ENCODE data around the gene CCN2.

The CCN2 gene

GRCh38 chr6:131960371-131961133 is 9.4 kb upstream of the CCN2 start:
- Histone ChIP-seq H3K9me3 (ENCODE audit: control insufficient read depth in 1 of 2, low read length in 2 of 2) (no peaks in the 10 kb centered on the region), H3K27me3 (ENCODE audit: low read depth, low read length) (no peaks in the 10 kb centered on the region), H3K4me3 (ENCODE audit: low read depth in 1 of 2, low read length in 2 of 2) (no peak overlapping the region), H3K4me1 (ENCODE audit: control insufficient read depth in 1 of 2, insufficient read depth in 2 of 2, low read length in 2 of 2) (peaks cover 0 to 7% of the 10 kb centered on the region in 2 donors), H3K36me3 (ENCODE audit: control insufficient read depth in 1 of 2, insufficient read depth in 2 of 2, low read length in 2 of 2) (no peaks in the 10 kb centered on the region), H3K27ac (ENCODE audit: low read length) (no peak overlapping the region)

GRCh38 chr6:131958542-131959470 is 7.6 kb upstream of the CCN2 start:
- peaks cover 0 to 12% of the 10 kb centered on the region in 2 donors for H3K4me1 ChIP-seq (ENCODE audit: control insufficient read depth in 1 of 2, insufficient read depth in 2 of 2, low read length in 2 of 2)
- no peaks in the 10 kb centered on the region for H3K36me3 ChIP-seq (ENCODE audit: control insufficient read depth in 1 of 2, insufficient read depth in 2 of 2, low read length in 2 of 2)
- H3K4me3 ChIP-seq (ENCODE audit: low read depth in 1 of 2, low read length in 2 of 2), result no peak overlapping the region
- no peaks in the 10 kb centered on the region for H3K27me3 ChIP-seq (ENCODE audit: low read depth, low read length)
- H3K9me3 ChIP-seq (ENCODE audit: control insufficient read depth in 1 of 2, low read length in 2 of 2), result no peaks in the 10 kb centered on the region
- H3K27ac ChIP-seq (ENCODE audit: low read length), result no peak overlapping the region

- peaks cover 0 to 12% of the 10 kb centered on the region in 2 donors for H3K4me1 ChIP-seq (ENCODE audit: control insufficient read depth in 1 of 2, insufficient read depth in 2 of 2, low read length in 2 of 2)
- H3K9me3 ChIP-seq (ENCODE audit: control insufficient read depth in 1 of 2, low read length in 2 of 2), result no peaks in the 10 kb centered on the region
- no peaks in the 10 kb centered on the region for H3K36me3 ChIP-seq (ENCODE audit: control insufficient read depth in 1 of 2, insufficient read depth in 2 of 2, low read length in 2 of 2)
- no peak overlapping the region for H3K27ac ChIP-seq (ENCODE audit: low read length)
- H3K4me3 ChIP-seq (ENCODE audit: low read depth in 1 of 2, low read length in 2 of 2), result no peak overlapping the region
- no peaks in the 10 kb centered on the region for H3K27me3 ChIP-seq (ENCODE audit: low read depth, low read length)
These were observed 6.9 kb upstream of the CCN2 start for GRCh38 chr6:131958095-131958494.

- H3K4me1 ChIP-seq (ENCODE audit: control insufficient read depth in 1 of 2, insufficient read depth in 2 of 2, low read length in 2 of 2), result peaks cover 6 to 12% of the 10 kb centered on the region in 2 donors
- no peaks in the 10 kb centered on the region for H3K27me3 ChIP-seq (ENCODE audit: low read depth, low read length)
- no peaks in the 10 kb centered on the region for H3K9me3 ChIP-seq (ENCODE audit: control insufficient read depth in 1 of 2, low read length in 2 of 2)
- H3K36me3 ChIP-seq (ENCODE audit: control insufficient read depth in 1 of 2, insufficient read depth in 2 of 2, low read length in 2 of 2), result no peaks in the 10 kb centered on the region
- no peak overlapping the region for H3K27ac ChIP-seq (ENCODE audit: low read length)
- no peak overlapping the region for H3K4me3 ChIP-seq (ENCODE audit: low read depth in 1 of 2, low read length in 2 of 2)
These were observed 4.7 kb upstream of the CCN2 start for GRCh38 chr6:131955876-131956275.

- Histone ChIP-seq H3K27me3 (ENCODE audit: low read depth, low read length) (no peaks in the 10 kb centered on the region), H3K4me3 (ENCODE audit: low read depth in 1 of 2, low read length in 2 of 2) (peak overlapping the region in 1 of 2 donors; percentile 23), H3K27ac (ENCODE audit: low read length) (peak overlapping the region; percentile 34), H3K4me1 (ENCODE audit: control insufficient read depth in 1 of 2, insufficient read depth in 2 of 2, low read length in 2 of 2) (peaks cover 5 to 6% of the 10 kb centered on the region in 2 donors), H3K36me3 (ENCODE audit: control insufficient read depth in 1 of 2, insufficient read depth in 2 of 2, low read length in 2 of 2) (peaks cover 0 to under 1% of the 10 kb centered on the region in 2 donors), H3K9me3 (ENCODE audit: control insufficient read depth in 1 of 2, low read length in 2 of 2) (no peaks in the 10 kb centered on the region)
These were observed 4.0 kb upstream of the CCN2 start for GRCh38 chr6:131955192-131955591.

- H3K27ac ChIP-seq (ENCODE audit: low read length), result peak overlapping the region; percentile 34
- peak overlapping the region; percentile 2 to 23 for H3K4me3 ChIP-seq (ENCODE audit: low read depth in 1 of 2, low read length in 2 of 2)
These were observed 3.6 kb upstream of the CCN2 start for GRCh38 chr6:131954775-131955107.

GRCh38 chr6:131954059-131954774 is 3.0 kb upstream of the CCN2 start:
- Histone ChIP-seq H3K36me3 (ENCODE audit: control insufficient read depth in 1 of 2, insufficient read depth in 2 of 2, low read length in 2 of 2) (peaks cover 0 to 10% of the 10 kb centered on the region in 2 donors), H3K27ac (ENCODE audit: low read length) (peak overlapping the region; percentile 34), H3K27me3 (ENCODE audit: low read depth, low read length) (no peaks in the 10 kb centered on the region), H3K9me3 (ENCODE audit: control insufficient read depth in 1 of 2, low read length in 2 of 2) (no peaks in the 10 kb centered on the region), H3K4me1 (ENCODE audit: control insufficient read depth in 1 of 2, insufficient read depth in 2 of 2, low read length in 2 of 2) (peaks cover 5 to 6% of the 10 kb centered on the region in 2 donors), H3K4me3 (ENCODE audit: low read depth in 1 of 2, low read length in 2 of 2) (peak overlapping the region in 1 of 2 donors; percentile 2)

More at GRCh38 chr6:131954775-131955107, 3.6 kb upstream of the CCN2 start:
- Histone ChIP-seq H3K27me3 (ENCODE audit: low read depth, low read length) (no peaks in the 10 kb centered on the region), H3K4me1 (ENCODE audit: control insufficient read depth in 1 of 2, insufficient read depth in 2 of 2, low read length in 2 of 2) (peaks cover 5 to 6% of the 10 kb centered on the region in 2 donors), H3K36me3 (ENCODE audit: control insufficient read depth in 1 of 2, insufficient read depth in 2 of 2, low read length in 2 of 2) (peaks cover 0 to 5% of the 10 kb centered on the region in 2 donors), H3K9me3 (ENCODE audit: control insufficient read depth in 1 of 2, low read length in 2 of 2) (no peaks in the 10 kb centered on the region)

GRCh38 chr6:131952886-131953509 is 1.8 kb upstream of the CCN2 start:
- H3K36me3 ChIP-seq (ENCODE audit: control insufficient read depth in 1 of 2, insufficient read depth in 2 of 2, low read length in 2 of 2), result peaks cover 0 to 16% of the 10 kb centered on the region in 2 donors
- H3K4me1 ChIP-seq (ENCODE audit: control insufficient read depth in 1 of 2, insufficient read depth in 2 of 2, low read length in 2 of 2), result peaks cover 5 to 6% of the 10 kb centered on the region in 2 donors
- H3K27ac ChIP-seq (ENCODE audit: low read length), result peak overlapping the region; percentile 6
- no peak overlapping the region for H3K4me3 ChIP-seq (ENCODE audit: low read depth in 1 of 2, low read length in 2 of 2)
- no peaks in the 10 kb centered on the region for H3K9me3 ChIP-seq (ENCODE audit: control insufficient read depth in 1 of 2, low read length in 2 of 2)
- H3K27me3 ChIP-seq (ENCODE audit: low read depth, low read length), result no peaks in the 10 kb centered on the region

GRCh38 chr6:131951576-131952230 is 531 bp upstream of the CCN2 start:
- peak overlapping the region; percentile 73 for H3K27ac ChIP-seq (ENCODE audit: low read length)
- H3K4me3 ChIP-seq (ENCODE audit: low read depth in 1 of 2, low read length in 2 of 2), result peak overlapping the region; percentile 54 to 80
- no peaks in the 10 kb centered on the region for H3K27me3 ChIP-seq (ENCODE audit: low read depth, low read length)
- peaks cover 0 to 21% of the 10 kb centered on the region in 2 donors for H3K36me3 ChIP-seq (ENCODE audit: control insufficient read depth in 1 of 2, insufficient read depth in 2 of 2, low read length in 2 of 2)
- H3K4me1 ChIP-seq (ENCODE audit: control insufficient read depth in 1 of 2, insufficient read depth in 2 of 2, low read length in 2 of 2), result peaks cover 5 to 6% of the 10 kb centered on the region in 2 donors
- no peaks in the 10 kb centered on the region for H3K9me3 ChIP-seq (ENCODE audit: control insufficient read depth in 1 of 2, low read length in 2 of 2)

All from muscle layer of duodenum (tissue), 2 donors.